Measurements from ENCODE around the gene SOX30.

- TF ChIP-seq POLR2A (IDR thresholded peaks at IDR 0.05; ENCODE audit: low read depth, low read length) = no peak
- TF ChIP-seq POLR2AphosphoS5 (IDR thresholded peaks at IDR 0.05; ENCODE audit: low read depth, low read length) = no peak
- no peak for TF ChIP-seq SPI1 (IDR thresholded peaks at IDR 0.05; ENCODE audit: low read depth, low read length)
- no peak for TF ChIP-seq POU2F2 (IDR thresholded peaks at IDR 0.05; ENCODE audit: low read depth, low read length)
Measured at GRCh38 chr5:157616785-157617184, 35.5 kb downstream of the SOX30 start.
